Measurements from ENCODE around the gene TSPO2. TPM values are rescaled to one million over a fixed set of nuclear protein-coding genes. Genes with fewer than 3 reads are reported as not detected.

The TSPO2 gene
- total RNA-seq, 1 donor from 2014 or later: not detected

DNA sequence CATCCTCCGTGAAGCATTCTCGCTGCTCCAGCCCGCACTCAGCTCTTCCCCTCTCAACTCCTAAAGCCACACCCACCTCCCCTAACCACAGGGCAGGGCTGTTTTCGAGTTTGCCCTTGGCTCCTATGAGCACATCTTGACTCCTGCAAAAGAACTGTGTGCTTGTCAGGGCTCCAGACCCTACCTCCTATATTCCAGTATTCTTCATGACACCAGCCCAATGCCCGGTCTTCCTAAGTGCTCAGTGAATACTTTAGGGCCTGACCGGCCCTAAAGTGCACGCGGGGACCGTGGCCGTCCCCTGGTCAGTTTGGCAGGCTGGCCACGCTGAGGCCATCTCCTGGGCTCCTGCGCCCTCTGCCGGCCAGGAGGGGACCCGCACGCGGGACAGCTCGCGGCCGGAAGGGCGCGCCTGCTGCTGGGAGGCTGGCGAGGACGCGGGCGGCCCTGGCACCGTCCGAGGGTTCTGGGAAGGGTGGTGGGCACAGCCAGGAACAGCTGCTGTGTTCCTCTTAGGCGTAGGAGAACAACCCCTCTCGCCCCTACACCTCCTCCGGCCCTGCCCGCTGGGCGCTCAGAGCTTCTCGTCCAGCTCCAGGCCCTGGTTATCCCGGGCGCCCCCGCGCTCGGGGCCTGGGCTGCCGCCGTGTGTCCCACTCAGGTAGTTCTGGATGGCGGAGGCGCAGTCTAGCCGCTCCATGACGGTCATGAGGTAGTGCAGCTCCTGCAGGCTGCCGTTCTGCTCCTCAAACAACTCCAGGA, 14.3 kb upstream of the TSPO2 start:
- Mint-ChIP-seq H3K27ac (peak overlapping the region; percentile 73), H3K4me1 (peaks cover 46% of the 10 kb centered on the region), H3K9me3 (no peaks in the 10 kb centered on the region), H3K27me3 (ENCODE audit: low read depth) (peaks cover 1% of the 10 kb centered on the region), H3K36me3 (peaks cover 3% of the 10 kb centered on the region), H3K4me3 (peak overlapping the region; percentile 76)
- peak; percentile 68 to 95 for DNase-seq (ENCODE audit: low spot score in 2 of 2, unreplicated experiment in 2 of 2)
- TF ChIP-seq CTCF (IDR thresholded peaks at IDR 0.05; ENCODE audit: unreplicated experiment): peak; percentile 99

DNA sequence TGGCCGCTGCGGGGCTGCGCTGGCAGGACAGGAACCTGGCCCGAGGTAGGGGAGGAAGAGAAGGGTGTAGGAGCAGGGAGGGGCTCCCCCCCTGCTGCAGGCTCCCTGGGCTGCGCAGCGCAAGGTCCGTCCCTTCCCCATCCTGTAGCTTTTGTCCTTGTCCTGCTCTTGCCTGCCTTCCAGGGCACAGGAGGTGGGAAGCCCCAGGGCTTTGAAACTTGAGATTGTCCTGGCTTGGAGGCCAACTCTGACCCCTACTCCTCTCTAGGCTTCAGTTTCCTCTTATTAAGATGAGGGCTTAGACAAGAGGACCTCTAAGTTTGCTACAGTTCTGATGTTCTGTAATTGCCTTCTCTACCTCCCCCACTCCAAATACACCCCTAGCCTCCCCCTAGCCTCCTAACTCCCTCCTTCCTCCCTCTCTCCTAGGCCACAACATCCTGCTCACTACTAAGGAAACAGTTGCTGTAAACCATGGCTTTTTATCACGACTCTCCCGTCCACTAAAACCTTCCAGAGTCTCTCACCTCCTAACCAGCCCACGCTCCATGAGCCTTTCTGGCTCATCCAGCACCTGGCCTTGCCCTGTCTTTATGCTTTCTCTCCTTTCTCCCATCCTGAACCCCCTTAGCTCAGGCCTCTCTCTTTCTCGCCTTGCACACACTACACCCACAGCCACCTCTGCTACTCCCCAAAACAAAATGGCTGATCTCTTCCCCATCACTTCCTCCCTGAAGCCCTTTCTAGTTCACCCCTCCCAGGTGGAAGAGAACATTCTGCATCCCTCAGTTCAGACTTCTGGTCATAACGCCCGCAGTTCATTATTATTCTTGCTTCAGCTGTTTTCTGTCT, 13.5 kb upstream of the TSPO2 start:
- TF ChIP-seq CTCF (IDR thresholded peaks at IDR 0.05; ENCODE audit: unreplicated experiment): no peak
- peaks cover 3% of the 10 kb centered on the region for H3K36me3 Mint-ChIP-seq
- peak overlapping the region; percentile 26 for H3K27ac Mint-ChIP-seq
- peak overlapping the region; percentile 76 for H3K4me3 Mint-ChIP-seq
- no peak for DNase-seq (ENCODE audit: low spot score in 2 of 2, unreplicated experiment in 2 of 2)
- no peaks in the 10 kb centered on the region for H3K9me3 Mint-ChIP-seq
- H3K4me1 Mint-ChIP-seq: peaks cover 38% of the 10 kb centered on the region
- peaks cover 1% of the 10 kb centered on the region for H3K27me3 Mint-ChIP-seq (ENCODE audit: low read depth)

DNA sequence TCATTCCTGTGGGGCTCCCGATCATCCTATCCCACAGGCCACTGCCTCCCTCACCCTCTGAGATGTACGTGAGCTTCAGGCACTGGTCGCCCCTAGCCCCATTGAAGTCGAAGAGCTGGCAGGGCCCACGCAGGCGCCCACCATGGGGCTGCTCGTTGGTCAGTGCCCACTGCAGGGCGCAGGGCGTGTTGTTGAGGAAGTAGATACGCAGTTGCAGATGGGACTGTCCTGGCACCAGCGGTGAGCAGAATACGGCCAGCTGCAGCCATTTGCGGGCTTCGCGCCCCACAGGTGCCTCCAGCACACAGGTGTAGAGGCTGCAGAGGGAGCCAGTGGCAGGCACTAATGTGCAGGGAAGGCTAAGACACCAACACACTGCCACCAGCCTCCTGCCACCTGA, 9.4 kb upstream of the TSPO2 start:
- Mint-ChIP-seq H3K27me3 (ENCODE audit: low read depth) (peaks cover 1% of the 10 kb centered on the region), H3K36me3 (no peaks in the 10 kb centered on the region), H3K4me1 (peaks cover 18% of the 10 kb centered on the region), H3K9me3 (no peaks in the 10 kb centered on the region), H3K4me3 (no peak overlapping the region), H3K27ac (no peak overlapping the region)
- no peak for DNase-seq (ENCODE audit: low spot score in 2 of 2, unreplicated experiment in 2 of 2)
- no peak for TF ChIP-seq CTCF (IDR thresholded peaks at IDR 0.05; ENCODE audit: unreplicated experiment)

GRCh38 chr6:41033776-41034175, 8.5 kb upstream of the TSPO2 start:
- no peak for DNase-seq (ENCODE audit: low spot score in 2 of 2, unreplicated experiment in 2 of 2)
- no peak for TF ChIP-seq CTCF (IDR thresholded peaks at IDR 0.05; ENCODE audit: unreplicated experiment)
- Mint-ChIP-seq H3K27me3 (ENCODE audit: low read depth) (peaks cover 1% of the 10 kb centered on the region), H3K27ac (no peak overlapping the region), H3K36me3 (no peaks in the 10 kb centered on the region), H3K4me1 (peaks cover 12% of the 10 kb centered on the region), H3K4me3 (no peak overlapping the region), H3K9me3 (no peaks in the 10 kb centered on the region)

- no peaks in the 10 kb centered on the region for H3K9me3 Mint-ChIP-seq
- TF ChIP-seq CTCF (IDR thresholded peaks at IDR 0.05; ENCODE audit: unreplicated experiment): no peak
- no peak overlapping the region for H3K27ac Mint-ChIP-seq
- DNase-seq (ENCODE audit: low spot score in 2 of 2, unreplicated experiment in 2 of 2): no peak
- peaks cover 6% of the 10 kb centered on the region for H3K4me1 Mint-ChIP-seq
- no peaks in the 10 kb centered on the region for H3K36me3 Mint-ChIP-seq
- H3K27me3 Mint-ChIP-seq (ENCODE audit: low read depth): peaks cover 1% of the 10 kb centered on the region
- H3K4me3 Mint-ChIP-seq: no peak overlapping the region
Observed at GRCh38 chr6:41036186-41036585, 6.1 kb upstream of the TSPO2 start.
